Measurements from ENCODE around the gene LRFN2. TPM values are rescaled to one million over a fixed set of nuclear protein-coding genes. Genes with fewer than 3 reads are reported as not detected.

The LRFN2 gene
- polyA plus RNA-seq, 1 donor from 2014 or later: 14.8 TPM

GRCh38 chr6:40485795-40486194 is 101.4 kb downstream of the LRFN2 start:
- Histone ChIP-seq H3K4me2 (ENCODE audit: low read length) (no peak overlapping the region), H3K36me3 (ENCODE audit: insufficient read depth, low read length) (no peaks in the 10 kb centered on the region), H3K27ac (ENCODE audit: low read length) (no peak overlapping the region), H3K9ac (ENCODE audit: low read length) (no peak overlapping the region), H3K9me2 (ENCODE audit: insufficient read depth, low read length) (no peaks in the 10 kb centered on the region), H3K79me2 (replicated peaks; ENCODE audit: insufficient read depth, low read length) (no peaks in the 10 kb centered on the region), H3K4me3 (ENCODE audit: low read length) (no peak overlapping the region), H3K9me3 (ENCODE audit: low read length) (no peaks in the 10 kb centered on the region), H3K27me3 (ENCODE audit: insufficient read depth, low read depth, low read length) (no peaks in the 10 kb centered on the region), H4K20me1 (ENCODE audit: insufficient read depth) (no peaks in the 10 kb centered on the region), H2AFZ (ENCODE audit: low read depth, low read length) (no peak overlapping the region), H3F3A (ENCODE audit: insufficient read depth, low read length, poor library complexity, severe bottlenecking) (no peaks in the 10 kb centered on the region)
- TF ChIP-seq, protein P1, sequence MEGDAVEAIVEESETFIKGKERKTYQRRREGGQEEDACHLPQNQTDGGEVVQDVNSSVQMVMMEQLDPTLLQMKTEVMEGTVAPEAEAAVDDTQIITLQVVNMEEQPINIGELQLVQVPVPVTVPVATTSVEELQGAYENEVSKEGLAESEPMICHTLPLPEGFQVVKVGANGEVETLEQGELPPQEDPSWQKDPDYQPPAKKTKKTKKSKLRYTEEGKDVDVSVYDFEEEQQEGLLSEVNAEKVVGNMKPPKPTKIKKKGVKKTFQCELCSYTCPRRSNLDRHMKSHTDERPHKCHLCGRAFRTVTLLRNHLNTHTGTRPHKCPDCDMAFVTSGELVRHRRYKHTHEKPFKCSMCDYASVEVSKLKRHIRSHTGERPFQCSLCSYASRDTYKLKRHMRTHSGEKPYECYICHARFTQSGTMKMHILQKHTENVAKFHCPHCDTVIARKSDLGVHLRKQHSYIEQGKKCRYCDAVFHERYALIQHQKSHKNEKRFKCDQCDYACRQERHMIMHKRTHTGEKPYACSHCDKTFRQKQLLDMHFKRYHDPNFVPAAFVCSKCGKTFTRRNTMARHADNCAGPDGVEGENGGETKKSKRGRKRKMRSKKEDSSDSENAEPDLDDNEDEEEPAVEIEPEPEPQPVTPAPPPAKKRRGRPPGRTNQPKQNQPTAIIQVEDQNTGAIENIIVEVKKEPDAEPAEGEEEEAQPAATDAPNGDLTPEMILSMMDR (IDR thresholded peaks at IDR 0.05; ENCODE audit: poor library complexity, severe bottlenecking): no peak
- no peak for TF ChIP-seq EZH2 (IDR thresholded peaks at IDR 0.05; ENCODE audit: borderline replicate concordance, insufficient read depth, low read length, poor library complexity, severe bottlenecking)
- TF ChIP-seq RAD21 (conservative IDR thresholded peaks at IDR 0.05): no peak
- no peak for TF ChIP-seq POLR2AphosphoS5 (IDR thresholded peaks at IDR 0.05)
- no peak for TF ChIP-seq SMC3 (conservative IDR thresholded peaks at IDR 0.05; ENCODE audit: poor library complexity)
- no peak for TF ChIP-seq REST (IDR thresholded peaks at IDR 0.05; ENCODE audit: borderline replicate concordance)
- TF ChIP-seq MXI1 (conservative IDR thresholded peaks at IDR 0.05; ENCODE audit: poor library complexity, severe bottlenecking): no peak
- TF ChIP-seq TAF1 (IDR thresholded peaks at IDR 0.05; ENCODE audit: low read depth): no peak
- no peak for TF ChIP-seq EP300 (conservative IDR thresholded peaks at IDR 0.05; ENCODE audit: poor library complexity, severe bottlenecking)

DNA sequence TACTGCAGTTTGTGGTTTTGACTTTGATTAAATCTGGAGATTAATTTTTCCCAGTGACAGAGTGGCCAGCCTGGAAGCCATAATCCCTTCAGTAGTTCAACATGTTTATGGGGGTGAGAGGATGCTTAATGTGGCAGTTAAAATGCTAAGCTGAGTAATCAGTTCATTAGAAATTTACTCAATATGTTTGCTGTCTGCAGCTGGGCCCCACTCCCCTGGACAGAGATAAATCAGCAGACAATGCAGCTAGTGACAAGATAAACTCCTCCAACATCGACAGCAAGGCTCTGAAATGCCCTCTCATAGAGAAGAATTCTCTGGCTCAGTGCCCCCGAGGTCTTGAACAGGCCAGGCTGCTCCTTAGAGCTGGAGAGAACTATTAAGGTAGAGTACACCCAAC is 101.9 kb downstream of the LRFN2 start:
- H3K36me3 ChIP-seq (ENCODE audit: insufficient read depth, low read length): no peaks in the 10 kb centered on the region
- H3K9me3 ChIP-seq (ENCODE audit: low read length): no peaks in the 10 kb centered on the region
- no peak overlapping the region for H3K4me2 ChIP-seq (ENCODE audit: low read length)
- H3K4me3 ChIP-seq (ENCODE audit: low read length): no peak overlapping the region
- H3K27me3 ChIP-seq (ENCODE audit: insufficient read depth, low read depth, low read length): no peaks in the 10 kb centered on the region
- no peak overlapping the region for H3K27ac ChIP-seq (ENCODE audit: low read length)
- no peak overlapping the region for H2AFZ ChIP-seq (ENCODE audit: low read depth, low read length)
- H3K79me2 ChIP-seq (replicated peaks; ENCODE audit: insufficient read depth, low read length): no peaks in the 10 kb centered on the region
- H3K9me2 ChIP-seq (ENCODE audit: insufficient read depth, low read length): no peaks in the 10 kb centered on the region
- no peak for TF ChIP-seq EP300 (conservative IDR thresholded peaks at IDR 0.05; ENCODE audit: poor library complexity, severe bottlenecking)
- TF ChIP-seq TAF1 (IDR thresholded peaks at IDR 0.05; ENCODE audit: low read depth): no peak
- no peak for TF ChIP-seq POLR2AphosphoS5 (IDR thresholded peaks at IDR 0.05)
- no peak for TF ChIP-seq MXI1 (conservative IDR thresholded peaks at IDR 0.05; ENCODE audit: poor library complexity, severe bottlenecking)
- no peak for TF ChIP-seq REST (IDR thresholded peaks at IDR 0.05; ENCODE audit: borderline replicate concordance)
- H4K20me1 ChIP-seq (ENCODE audit: insufficient read depth): no peaks in the 10 kb centered on the region
- no peaks in the 10 kb centered on the region for H3F3A ChIP-seq (ENCODE audit: insufficient read depth, low read length, poor library complexity, severe bottlenecking)
- no peak overlapping the region for H3K9ac ChIP-seq (ENCODE audit: low read length)

Data from neural cell (in vitro differentiated cells).